ENCODE results near the gene HHAT. TPM values are rescaled to one million over a fixed set of nuclear protein-coding genes. Genes with fewer than 3 reads are reported as not detected.

The HHAT gene
- total and polyA plus RNA-seq, 2 donors (not counting 3 experiments of a cell fraction or from before 2014, with no cell fraction given) = 2.4 to 4.3 TPM

DNA sequence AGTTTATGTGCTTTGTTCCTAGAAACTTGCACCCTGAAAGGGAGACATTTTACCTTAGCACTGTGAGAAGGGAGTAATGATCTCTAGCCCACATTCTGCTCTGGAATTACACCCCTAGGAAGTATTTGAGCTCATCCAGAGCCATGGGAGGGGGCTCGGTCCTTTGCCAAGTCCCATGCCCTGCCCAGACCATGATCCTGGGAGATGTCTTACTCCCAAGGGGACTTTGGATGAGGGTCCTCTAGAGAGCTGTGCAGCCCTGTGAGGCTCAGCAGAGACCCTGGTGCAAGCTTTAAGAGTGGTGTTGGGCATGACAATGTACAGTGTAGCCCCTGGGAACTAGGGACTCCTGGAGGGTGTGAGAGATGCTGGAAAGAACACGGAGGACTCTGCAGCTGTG is 241.4 kb downstream of the HHAT start:
- no peak overlapping the region for H3K4me2 ChIP-seq (ENCODE audit: insufficient read depth, low read length)
- no peaks in the 10 kb centered on the region for H4K20me1 ChIP-seq (replicated peaks; ENCODE audit: control insufficient read depth, extremely low read depth, insufficient read depth, low read length)
- H3K9me1 ChIP-seq (replicated peaks; ENCODE audit: control insufficient read depth, extremely low read depth, insufficient read depth, low read length) = no peaks in the 10 kb centered on the region
- H3K4me3 ChIP-seq (replicated peaks in 1 of 3; ENCODE audit: insufficient read depth in 1 of 3, low read depth in 1 of 3, low read length in 3 of 3) = no peak overlapping the region
- H3K9ac ChIP-seq (replicated peaks; ENCODE audit: extremely low read depth, insufficient read depth, low read length) = no peak overlapping the region
- no peak overlapping the region for H3K27ac ChIP-seq (ENCODE audit: insufficient read depth, low read depth, low read length)
- ChIA-PET CTCF (no interaction called here), POLR2A (no interaction called here)
- no peak for DNase-seq (ENCODE audit: low read depth, low spot score)
- no peak for FAIRE-seq
- no peaks in the 10 kb centered on the region for H3K27me3 ChIP-seq (ENCODE audit: control insufficient read depth in 2 of 2, insufficient read depth in 2 of 2, low read length in 2 of 2)
- no peaks in the 10 kb centered on the region for H3K4me1 ChIP-seq (ENCODE audit: control insufficient read depth, extremely low read depth, insufficient read depth, low read length)
- intact Hi-C loops (cut with micrococcal nuclease) (no loop called here), dilution Hi-C loops (cut with MboI; ENCODE audit: extremely low pct_ligation_motif_present, low sequenced_read_pairs) (no loop called here)
- no TSS peak for BruUV-seq (replicated peaks)
- H2AFZ ChIP-seq (ENCODE audit: low read depth, low read length) = no peak overlapping the region
- H3K9me3 ChIP-seq (replicated peaks; ENCODE audit: control insufficient read depth, insufficient read depth, low read length) = no peaks in the 10 kb centered on the region
- TF ChIP-seq MAX (IDR thresholded peaks at IDR 0.05; ENCODE audit: insufficient read depth, insufficient read length) (no peak), GATA2 (IDR thresholded peaks at IDR 0.05; ENCODE audit: insufficient read depth, insufficient read length, low read depth, low read length) (no peak), POLR2AphosphoS5 (IDR thresholded peaks at IDR 0.05; ENCODE audit: insufficient read depth, low read depth, low read length) (no peak), POLR2A (IDR thresholded peaks at IDR 0.05; ENCODE audit: low read depth, low read length) (no peak), JUN (IDR thresholded peaks at IDR 0.05; ENCODE audit: borderline replicate concordance, insufficient read depth, insufficient read length, low read depth) (no peak), CTCF (IDR thresholded peaks at IDR 0.05; ENCODE audit: extremely low read depth in 1 of 2, insufficient read depth in 1 of 2, low read depth in 1 of 2, low read length in 2 of 2) (no peak), MYC (IDR thresholded peaks at IDR 0.05; ENCODE audit: low read depth, low read length) (no peak), EZH2 (IDR thresholded peaks at IDR 0.05; ENCODE audit: borderline replicate concordance, low read depth, low read length, severe bottlenecking) (no peak), FOS (IDR thresholded peaks at IDR 0.05; ENCODE audit: borderline replicate concordance, insufficient read depth, low read length) (no peak)
- H3K36me3 ChIP-seq (ENCODE audit: control insufficient read depth in 2 of 2, extremely low read depth in 1 of 2, insufficient read depth in 2 of 2, low read length in 2 of 2) = no peaks in the 10 kb centered on the region
- H3K79me2 ChIP-seq (ENCODE audit: control insufficient read depth, insufficient read depth, low read length) = no peaks in the 10 kb centered on the region
